IMR-90 (cell line): ENCODE measurements around the gene FANK1. TPM values are rescaled to one million over a fixed set of nuclear protein-coding genes. Genes with fewer than 3 reads are reported as not detected.

ENCODE experiments used
- ATAC-seq: fragments of 200-7000 bp; cut with Tn5 transposase; 2 replicates; pipeline ENCODE4 v1.9.1; 2020; ENCODE audit warnings: low read depth, mild to moderate bottlenecking, moderate library complexity
- BruUV-seq: library from RNA; stranded (reverse); fragments of 400-500 nt; replicated peaks from 2 replicates; lab custom pipeline; 2021; lab: Mats Ljungman, UMichigan
- CTCF ChIA-PET: fragments of 300-600 bp; formaldehyde crosslinking; extraction: SDS; loops from one replicate; lab custom pipeline; 2021; ENCODE audit warnings: antibody characterized with exemption; lab: Yijun Ruan, JAX
- POLR2A ChIA-PET: fragments of 300-600 bp; sonication (Branson Sonifier 250); formaldehyde crosslinking; loops from one replicate; lab custom pipeline; 2022; ENCODE audit warnings: antibody characterized with exemption; ENCODE audit not compliant: unreplicated experiment; lab: Charles Lee
- DNase-seq: peaks from one replicate; pipeline ENCODE4 v3.0.0; 2013
- H2AFZ ChIP-seq: replicated peaks from 2 replicates; pipeline ENCODE3; 2013; ENCODE audit warnings: low read length, mild to moderate bottlenecking; ENCODE audit not compliant: poor library complexity
- H2AK5ac ChIP-seq: 2 replicates; pipeline ENCODE4 v1.6.1; 2013; ENCODE audit warnings: low read depth, low read length, inconsistent platforms
- H2AK9ac ChIP-seq: replicated peaks from 2 replicates; pipeline ENCODE3; 2013; ENCODE audit warnings: mild to moderate bottlenecking, low read depth, low read length, moderate library complexity; ENCODE audit not compliant: poor library complexity
- H2BK120ac ChIP-seq: 2 replicates; pipeline ENCODE4 v1.6.1; 2013; ENCODE audit warnings: low read depth, low read length, inconsistent platforms
- H2BK15ac ChIP-seq: 3 replicates; pipeline ENCODE4 v1.6.1; 2013; ENCODE audit warnings: low read depth, low read length, inconsistent platforms
- H2BK20ac ChIP-seq: 2 replicates; pipeline ENCODE4 v1.6.1; 2013; ENCODE audit warnings: low read depth, mild to moderate bottlenecking, inconsistent platforms, low read length, moderate library complexity
- H2BK5ac ChIP-seq: 2 replicates; pipeline ENCODE4 v1.6.1; 2013; ENCODE audit warnings: mild to moderate bottlenecking, low read depth, low read length, inconsistent platforms; ENCODE audit not compliant: poor library complexity, severe bottlenecking
- H3K14ac ChIP-seq: replicated peaks from 2 replicates; pipeline ENCODE4 v1.6.1; 2013; ENCODE audit warnings: low read depth, low read length, inconsistent platforms
- H3K18ac ChIP-seq: 2 replicates; pipeline ENCODE4 v1.6.1; 2013; ENCODE audit warnings: low read depth, low read length, control low read depth
- H3K23ac ChIP-seq: 2 replicates; pipeline ENCODE4 v1.6.1; 2013; ENCODE audit warnings: low read depth, low read length, inconsistent platforms
- H3K27ac ChIP-seq: 2 replicates; pipeline ENCODE4 v1.5.1; 2013; ENCODE audit warnings: mild to moderate bottlenecking, control low read depth, low read length; ENCODE audit not compliant: insufficient read depth
- H3K27me3 ChIP-seq: 2 replicates; pipeline ENCODE4 v1.6.1; 2013; ENCODE audit warnings: low read length; ENCODE audit not compliant: control insufficient read depth, insufficient read depth
- H3K36me3 ChIP-seq: 2 replicates; pipeline ENCODE4 v1.6.1; 2013; ENCODE audit warnings: low read length, mixed read lengths; ENCODE audit not compliant: control insufficient read depth, insufficient read depth
- H3K4ac ChIP-seq: 2 replicates; pipeline ENCODE4 v1.6.1; 2013; ENCODE audit warnings: low read depth, low read length, inconsistent platforms
- H3K4me1 ChIP-seq: 2 replicates; pipeline ENCODE4 v1.6.1; 2013; ENCODE audit warnings: low read length, mixed read lengths; ENCODE audit not compliant: control insufficient read depth, insufficient read depth
- H3K4me2 ChIP-seq: 2 replicates; pipeline ENCODE4 v1.6.1; 2013; ENCODE audit warnings: low read depth, mild to moderate bottlenecking, control low read depth, low read length, moderate library complexity
- H3K4me3 ChIP-seq: 2 replicates; pipeline ENCODE4 v1.5.1; 2013; ENCODE audit warnings: low read depth, mild to moderate bottlenecking, control low read depth, low read length, moderate library complexity; ENCODE audit not compliant: insufficient read depth
- H3K56ac ChIP-seq: 2 replicates; pipeline ENCODE4 v1.6.1; 2013; ENCODE audit warnings: low read length, inconsistent platforms; ENCODE audit not compliant: insufficient read depth; ENCODE audit errors: extremely low read depth
- H3K79me1 ChIP-seq, 2 experiments: 2 replicates each; pipeline ENCODE4 v1.6.1; 2013; ENCODE audit warnings: low read length in 2 of 2, inconsistent platforms in 1 of 2, low read depth in 1 of 2
- H3K9ac ChIP-seq: 2 replicates; pipeline ENCODE4 v1.6.1; 2013; ENCODE audit warnings: low read depth, low read length, control low read depth
- H3K9me1 ChIP-seq: 2 replicates; pipeline ENCODE4 v1.6.1; 2013; ENCODE audit warnings: low read length, inconsistent platforms; ENCODE audit not compliant: insufficient read depth
- H3K9me3 ChIP-seq: 2 replicates; pipeline ENCODE4 v1.6.1; 2013; ENCODE audit warnings: low read length; ENCODE audit not compliant: control insufficient read depth, insufficient read depth
- H4K20me1 ChIP-seq: 2 replicates; pipeline ENCODE4 v1.6.1; 2013; ENCODE audit warnings: low read length, inconsistent platforms; ENCODE audit not compliant: insufficient read depth
- H4K5ac ChIP-seq: 2 replicates; pipeline ENCODE4 v1.6.1; 2013; ENCODE audit warnings: mild to moderate bottlenecking, low read depth, low read length, control low read depth
- H4K8ac ChIP-seq, 2 experiments: 2 replicates each; pipeline ENCODE4 v1.6.1; 2013; ENCODE audit warnings: low read depth in 2 of 2, low read length in 2 of 2, control low read depth in 1 of 2, inconsistent platforms in 1 of 2
- H4K91ac ChIP-seq: 2 replicates; pipeline ENCODE4 v1.6.1; 2013; ENCODE audit warnings: low read depth, low read length, inconsistent platforms; ENCODE audit not compliant: insufficient read depth
- BHLHE40 ChIP-seq: fragments of 150-350 bp; IDR thresholded peaks from 2 replicates; pipeline ENCODE4 v1.6.1; 2016; ENCODE audit warnings: mild to moderate bottlenecking, low read depth, low read length
- CEBPB ChIP-seq: IDR thresholded peaks from 2 replicates; pipeline ENCODE4 v1.6.1; 2012; ENCODE audit warnings: low read depth, low read length, improper control_type of control experiment
- CHD1 ChIP-seq: IDR thresholded peaks from 2 replicates; pipeline ENCODE4 v1.6.1; 2012; ENCODE audit warnings: low read depth, low read length, improper control_type of control experiment
- CTCF ChIP-seq: conservative IDR thresholded peaks from 2 replicates; pipeline ENCODE4 v1.5.1; 2012; ENCODE audit warnings: mild to moderate bottlenecking, low read depth, low read length, improper control_type of control experiment
- ELK1 ChIP-seq: fragments of 150-350 bp; IDR thresholded peaks from 2 replicates; pipeline ENCODE4 v1.6.1; 2016; ENCODE audit warnings: low read depth, mild to moderate bottlenecking, low read length, moderate library complexity, borderline replicate concordance
- FOS ChIP-seq: fragments of 150-350 bp; IDR thresholded peaks from 2 replicates; pipeline ENCODE4 v1.6.1; 2016; ENCODE audit warnings: low read depth, low read length
- MAFK ChIP-seq: IDR thresholded peaks from 2 replicates; pipeline ENCODE4 v1.6.1; 2012; ENCODE audit warnings: low read depth, low read length, improper control_type of control experiment
- MAZ ChIP-seq: IDR thresholded peaks from 2 replicates; pipeline ENCODE4 v1.6.1; 2012; ENCODE audit warnings: low read depth, mild to moderate bottlenecking, low read length, improper control_type of control experiment, moderate library complexity, borderline replicate concordance
- MXI1 ChIP-seq: IDR thresholded peaks from 2 replicates; pipeline ENCODE4 v1.6.1; 2012; ENCODE audit warnings: low read depth, mild to moderate bottlenecking, low read length, moderate library complexity, borderline replicate concordance
- NFE2L2 ChIP-seq: fragments of 150-350 bp; IDR thresholded peaks from 2 replicates; pipeline ENCODE4 v1.6.1; 2016; ENCODE audit warnings: low read depth, mild to moderate bottlenecking, low read length
- POLR2A ChIP-seq: IDR thresholded peaks from 2 replicates; pipeline ENCODE4 v1.6.1; 2012; ENCODE audit warnings: mild to moderate bottlenecking, low read depth, low read length
- RAD21 ChIP-seq: IDR thresholded peaks from 2 replicates; pipeline ENCODE4 v1.6.1; 2012; ENCODE audit warnings: low read length, improper control_type of control experiment
- RCOR1 ChIP-seq: IDR thresholded peaks from 2 replicates; pipeline ENCODE4 v1.6.1; 2012; ENCODE audit warnings: mild to moderate bottlenecking, low read length, improper control_type of control experiment; ENCODE audit not compliant: insufficient replicate concordance
- RFX5 ChIP-seq: IDR thresholded peaks from 2 replicates; pipeline ENCODE4 v1.8.0; 2012; ENCODE audit warnings: low read depth, mild to moderate bottlenecking, low read length, moderate library complexity
- SMC3 ChIP-seq: fragments of 150-350 bp; IDR thresholded peaks from 2 replicates; pipeline ENCODE4 v1.6.1; 2016; ENCODE audit warnings: low read depth, mild to moderate bottlenecking, antibody characterized with exemption, low read length, moderate library complexity
- USF2 ChIP-seq: fragments of 150-350 bp; IDR thresholded peaks from 2 replicates; pipeline ENCODE4 v1.6.1; 2017; ENCODE audit warnings: mild to moderate bottlenecking, antibody characterized with exemption, low read length, low read depth
- WGBS, 2 experiments: methylation state at CpG; one replicate each; pipeline versions ENCODE4 v1.1.5 to v1.1.7; 2013; ENCODE audit warnings: missing lambda C conversion rate in 2 of 2; ENCODE audit not compliant: insufficient read length in 1 of 2; ENCODE audit errors: extremely low coverage in 2 of 2; 5-methylcytosine and 5-hydroxymethylcytosine counted together
- dilution Hi-C: fragments of 300-500 bp; cut with HindIII; formaldehyde crosslinking; loops from one replicate; pipeline ENCODE4 v1.14.3; 2018; ENCODE audit warnings: low sequenced_read_pairs; ENCODE audit not compliant: unreplicated experiment
- in situ Hi-C: fragments of 300-500 bp; cut with MboI; formaldehyde crosslinking; loops from 3 replicates; pipeline ENCODE4 v1.14.3; 2019; ENCODE audit warnings: low sequenced_read_pairs, inconsistent platforms, mixed read lengths
- intact Hi-C: fragments of 100-400 bp; cut with micrococcal nuclease; formaldehyde crosslinking; loops from 2 replicates; pipeline ENCODE4 v1.10.0; 2022
- polyA plus RNA-seq, 3 experiments: library from polyadenylated mRNA; depleted of rRNA; stranded (reverse); fragments of >200 nt; gene quantifications; 2 replicates each; pipeline ENCODE4 v1.2.3, GENCODE V29; 2012; ENCODE audit warnings: low replicate concordance in 1 of 3
- total RNA-seq: library from RNA; depleted of rRNA; stranded (reverse); fragments of >200 nt; gene quantifications from 2 replicates; pipeline ENCODE4 v1.2.3, GENCODE V29; 2012

FANK1 gene
- total and polyA plus RNA-seq, 2 of the 4 experiments (the other 2 are of a cell fraction), result 0.90 to 2.2 TPM

- CTCF ChIA-PET, result interaction anchor here (0.6 kb wide), 1 partner anchor 45 kb away, joined by 6 read pairs; no protein-coding TSS in a partner anchor
- WGBS, 2 experiments, result 100% methylated on average over 1 of the region's 5 CpGs; no CpG with 5 or more reads in 1 of the 2 experiments
Measured at GRCh38 chr10:125925262-125925834, 29.0 kb downstream of the FANK1 start.

More at GRCh38 chr10:125925262-125925834, 29.0 kb downstream of the FANK1 start:
- no TSS peak for BruUV-seq
- Histone ChIP-seq H4K20me1 (no peaks in the 10 kb centered on the region), H2AK9ac (no peak overlapping the region), H4K8ac (no peak overlapping the region), H3K18ac (no peak overlapping the region), H2BK120ac (no peak overlapping the region), H4K91ac (no peak overlapping the region), H2BK20ac (no peak overlapping the region), H3K14ac (no peak overlapping the region), H2AFZ (no peak overlapping the region), H3K27me3 (no peaks in the 10 kb centered on the region), H3K9ac (no peak overlapping the region), H3K4me1 (no peaks in the 10 kb centered on the region), H3K36me3 (no peaks in the 10 kb centered on the region), H2BK15ac (no peak overlapping the region), H4K5ac (no peak overlapping the region), H3K27ac (no peak overlapping the region), H3K23ac (no peak overlapping the region), H3K79me1 (no peaks in the 10 kb centered on the region), H3K9me3 (no peaks in the 10 kb centered on the region), H3K4me3 (no peak overlapping the region), H2AK5ac (no peak overlapping the region), H3K9me1 (no peaks in the 10 kb centered on the region), H3K56ac (no peak overlapping the region), H3K4ac (no peak overlapping the region), H2BK5ac (no peak overlapping the region), H3K4me2 (no peak overlapping the region)
- intact Hi-C loops, result no loop called here
- ATAC-seq (no peak), DNase-seq (no peak)
- in situ Hi-C loops, result loop anchor here (25.0 kb wide), 1 partner anchor 812 kb away; no protein-coding TSS in a partner anchor
- POLR2A ChIA-PET, result no interaction called here
- dilution Hi-C loops, result no loop called here
- TF ChIP-seq RCOR1, result no peak
- TF ChIP-seq NFE2L2, result no peak
- TF ChIP-seq MAFK, result no peak
- no peak for TF ChIP-seq MXI1
- no peak for TF ChIP-seq BHLHE40
- TF ChIP-seq MAZ, result no peak
- no peak for TF ChIP-seq FOS
- TF ChIP-seq USF2, result no peak
- TF ChIP-seq CHD1, result no peak
- no peak for TF ChIP-seq RAD21
- no peak for TF ChIP-seq CEBPB
- TF ChIP-seq CTCF, result no peak
- no peak for TF ChIP-seq RFX5
- TF ChIP-seq POLR2A, result no peak
- no peak for TF ChIP-seq SMC3
- TF ChIP-seq ELK1, result no peak
